Left forelimb (tissue), 1 donor: ENCODE measurements around the gene ZG16.

Experiments
- DNase-seq: peaks from one replicate; pipeline ENCODE4 v3.0.0-alpha.2; 2018; ENCODE audit warnings: low spot score

ZG16 gene

DNA sequence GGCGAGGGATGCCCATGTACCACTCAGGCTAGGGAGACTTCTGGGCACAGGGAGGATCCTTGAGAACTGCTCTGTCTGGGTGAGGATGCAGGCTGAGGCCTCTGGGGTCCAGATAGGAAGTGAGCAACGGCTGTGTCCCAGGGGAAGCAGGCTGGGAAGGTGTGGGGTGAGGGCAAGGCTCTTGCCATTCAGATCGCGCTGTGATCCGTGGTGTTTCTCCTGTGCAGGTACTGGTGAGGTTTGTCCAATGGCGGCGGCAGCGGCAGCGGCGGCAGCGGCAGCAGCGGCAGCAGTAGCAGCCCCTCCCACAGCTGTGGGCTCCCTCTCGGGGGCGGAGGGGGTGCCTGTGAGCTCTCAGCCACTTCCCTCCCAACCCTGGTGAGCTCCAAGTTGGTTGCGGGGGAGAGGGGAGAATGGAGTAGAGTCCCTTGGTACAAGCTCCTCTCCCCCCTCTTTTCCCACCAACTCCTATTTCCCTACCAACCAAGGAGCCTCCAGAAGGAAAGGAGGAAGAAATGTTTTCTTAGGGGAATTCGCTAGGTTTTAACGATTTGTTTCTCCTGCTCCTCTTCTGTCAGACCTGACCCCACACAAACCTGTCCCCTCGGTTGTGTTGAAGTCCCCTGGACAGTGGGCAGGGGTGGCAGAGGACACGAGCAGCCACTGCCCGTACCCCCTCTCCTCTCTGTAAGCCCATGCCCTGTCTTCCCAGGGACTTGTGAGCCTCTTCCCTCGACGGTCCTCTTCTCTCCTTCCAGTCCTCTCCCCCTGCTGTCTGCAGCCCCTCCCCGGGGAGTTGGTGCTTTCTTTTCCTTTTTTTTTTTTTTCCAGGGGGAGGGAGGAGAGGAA is 32.0 kb downstream of the ZG16 start:
- no peak for DNase-seq

DNA sequence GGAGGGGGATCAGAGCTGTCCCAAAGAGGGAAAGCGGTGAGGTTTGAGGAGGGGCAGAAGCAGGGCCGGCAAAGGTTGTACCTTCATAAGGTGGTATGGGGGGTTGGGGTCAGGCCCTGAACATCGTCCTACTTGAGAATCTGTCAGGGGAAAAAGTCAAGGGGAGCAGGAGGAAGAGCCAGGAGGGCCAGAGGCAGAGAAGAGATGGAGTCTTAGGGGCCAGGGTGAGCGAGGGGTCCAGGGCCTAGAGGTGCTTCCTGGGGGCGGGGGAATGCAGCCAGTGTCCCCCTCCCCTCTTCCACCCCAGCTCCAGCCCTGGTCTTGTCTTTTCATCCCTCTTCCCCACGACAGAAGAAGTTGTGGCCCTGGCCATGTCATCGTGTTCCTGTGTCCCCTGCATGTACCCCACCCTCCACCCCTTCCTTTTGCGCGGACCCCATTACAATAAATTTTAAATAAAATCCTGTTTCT is 32.7 kb downstream of the ZG16 start:
- DNase-seq = no peak

DNA sequence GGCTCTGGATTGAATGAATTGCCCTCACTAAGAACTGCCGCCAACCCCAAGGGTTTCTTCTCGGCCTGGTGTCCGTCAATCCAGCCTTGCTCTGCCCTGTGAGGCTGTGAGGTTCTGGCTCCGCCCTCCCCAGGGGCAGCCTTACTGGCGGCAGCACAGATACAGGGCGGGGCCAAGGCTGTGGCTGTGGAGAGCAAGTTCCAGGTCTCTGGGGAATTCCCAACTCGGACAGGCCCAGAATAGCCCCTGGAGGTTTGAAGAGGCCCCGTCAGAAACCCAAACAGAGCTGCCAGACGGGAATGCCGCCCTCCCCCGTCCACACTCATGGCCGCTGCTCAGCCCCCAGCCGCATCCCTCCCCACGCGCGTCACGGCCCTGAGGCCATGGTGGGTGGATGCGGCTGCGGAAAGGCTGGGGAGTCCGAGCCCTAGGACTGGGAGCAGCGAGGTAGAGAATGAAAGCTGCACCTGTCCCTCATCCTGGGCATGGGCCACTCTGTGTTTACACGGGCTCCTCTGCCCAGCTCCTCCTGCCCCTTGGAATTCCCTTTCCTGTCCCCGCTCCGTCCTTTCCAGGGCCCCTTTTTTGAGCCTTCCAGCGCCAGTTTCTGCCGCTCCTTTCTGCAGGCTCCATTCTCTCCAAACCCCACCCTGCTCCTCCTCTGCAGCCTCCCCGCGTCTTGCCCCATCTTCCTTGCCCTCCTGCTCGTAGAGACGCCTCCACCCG is 33.3 kb downstream of the ZG16 start:
- peak; percentile 87 for DNase-seq

DNA sequence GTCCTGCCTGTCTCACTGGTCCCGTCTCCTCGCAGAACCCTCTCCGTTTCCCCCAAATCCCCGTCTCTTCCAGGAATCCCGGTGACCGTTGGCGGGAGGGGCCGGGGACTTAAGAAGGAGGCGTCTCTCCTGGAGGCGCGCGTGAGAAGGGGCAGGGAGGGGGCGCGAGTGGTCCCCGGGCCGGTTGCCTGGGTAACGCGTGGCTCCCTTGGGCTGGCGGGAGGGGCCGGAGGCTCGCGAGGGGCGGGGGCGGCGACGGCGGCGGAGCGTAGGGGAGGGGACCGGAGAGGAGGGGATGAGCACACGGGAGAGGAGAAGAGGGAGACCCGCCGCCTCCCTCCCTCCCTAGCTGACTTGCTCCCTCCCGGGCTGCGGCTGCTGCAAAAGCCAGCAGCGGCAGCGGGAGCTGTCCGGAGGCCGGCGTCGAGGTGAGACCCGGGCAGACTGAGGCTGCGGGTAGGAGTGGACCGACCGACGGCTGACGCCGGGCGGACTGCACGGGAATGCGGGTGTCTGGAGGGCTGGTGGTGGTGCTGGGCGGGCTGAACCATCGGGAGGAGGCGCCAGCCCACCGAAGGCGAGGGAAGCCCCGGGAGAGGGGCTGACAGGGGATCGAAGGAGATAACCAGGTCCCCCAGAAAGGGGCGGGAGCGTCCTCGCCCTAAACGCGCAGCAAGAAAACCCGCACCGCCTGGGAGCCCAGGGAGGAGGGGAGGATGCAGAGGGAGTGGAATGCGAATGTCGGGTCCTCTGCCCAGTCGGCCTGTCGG is 34.0 kb downstream of the ZG16 start, which contains the start of gene PRRT2:
TSS of gene PRRT2 (plus strand) at position 298 of the 770 bp plus-strand sequence. CDS start 862 bp downstream, outside the sequence.
- DNase-seq = peak; percentile 90

DNA sequence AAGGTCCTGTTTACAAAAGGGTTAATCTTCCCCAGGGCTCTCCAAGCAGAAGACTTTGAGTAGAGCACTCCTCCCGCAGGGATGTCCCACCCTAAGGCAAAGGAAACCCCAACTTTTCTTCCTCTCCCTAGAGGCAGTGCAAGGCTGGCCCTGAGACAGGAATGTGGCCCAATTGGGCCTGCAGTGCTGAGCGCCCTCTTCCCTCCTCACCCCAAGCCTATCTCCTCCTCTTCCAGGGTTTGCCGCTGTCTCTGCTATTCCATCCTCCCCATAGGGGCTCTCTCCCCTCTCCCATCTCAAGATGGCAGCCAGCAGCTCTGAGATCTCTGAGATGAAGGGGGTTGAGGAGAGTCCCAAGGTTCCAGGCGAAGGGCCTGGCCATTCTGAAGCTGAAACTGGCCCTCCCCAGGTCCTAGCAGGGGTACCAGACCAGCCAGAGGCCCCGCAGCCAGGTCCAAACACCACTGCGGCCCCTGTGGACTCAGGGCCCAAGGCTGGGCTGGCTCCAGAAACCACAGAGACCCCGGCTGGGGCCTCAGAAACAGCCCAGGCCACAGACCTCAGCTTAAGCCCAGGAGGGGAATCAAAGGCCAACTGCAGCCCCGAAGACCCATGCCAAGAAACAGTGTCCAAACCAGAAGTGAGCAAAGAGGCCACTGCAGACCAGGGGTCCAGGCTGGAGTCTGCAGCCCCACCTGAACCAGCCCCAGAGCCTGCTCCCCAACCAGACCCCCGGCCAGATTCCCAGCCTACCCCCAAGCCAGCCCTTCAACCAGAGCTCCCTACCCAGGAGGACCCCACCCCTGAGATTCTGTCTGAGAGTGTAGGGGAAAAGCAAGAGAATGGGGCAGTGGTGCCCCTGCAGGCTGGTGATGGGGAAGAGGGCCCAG is 34.9 kb downstream of the ZG16 start:
- DNase-seq = no peak

DNA sequence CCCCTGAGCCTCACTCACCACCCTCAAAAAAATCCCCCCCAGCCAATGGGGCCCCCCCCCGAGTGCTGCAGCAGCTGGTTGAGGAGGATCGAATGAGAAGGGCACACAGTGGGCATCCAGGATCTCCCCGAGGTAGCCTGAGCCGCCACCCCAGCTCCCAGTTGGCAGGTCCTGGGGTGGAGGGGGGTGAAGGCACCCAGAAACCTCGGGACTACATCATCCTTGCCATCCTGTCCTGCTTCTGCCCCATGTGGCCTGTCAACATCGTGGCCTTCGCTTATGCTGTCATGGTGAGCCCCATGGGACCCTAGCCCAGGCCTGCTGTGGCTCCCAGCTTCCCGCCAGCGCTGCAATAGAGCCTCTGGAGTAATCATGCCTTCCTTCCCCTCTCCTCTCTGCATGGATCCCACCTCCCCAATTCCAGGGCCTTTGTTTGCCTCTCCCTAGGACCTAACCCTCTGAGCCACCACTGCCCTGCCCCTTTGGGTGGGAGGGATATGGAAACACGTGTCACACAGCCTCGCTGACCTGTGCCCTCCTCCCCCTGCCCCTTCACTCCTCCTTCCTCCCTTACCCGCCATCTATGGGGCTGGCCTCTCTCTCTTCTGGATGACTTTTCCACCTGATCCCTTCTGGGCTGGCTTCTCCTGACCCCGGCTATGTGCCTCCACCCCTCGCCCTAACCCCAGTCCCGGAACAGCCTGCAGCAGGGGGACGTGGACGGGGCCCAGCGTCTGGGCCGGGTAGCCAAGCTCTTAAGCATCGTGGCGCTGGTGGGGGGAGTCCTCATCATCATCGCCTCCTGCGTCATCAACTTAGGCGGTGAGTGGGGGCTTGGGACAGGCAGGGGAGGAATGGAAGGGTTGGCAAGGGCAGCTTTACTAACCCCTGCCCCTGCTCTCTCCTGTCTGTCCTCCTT is 35.8 kb downstream of the ZG16 start:
- no peak for DNase-seq

DNA sequence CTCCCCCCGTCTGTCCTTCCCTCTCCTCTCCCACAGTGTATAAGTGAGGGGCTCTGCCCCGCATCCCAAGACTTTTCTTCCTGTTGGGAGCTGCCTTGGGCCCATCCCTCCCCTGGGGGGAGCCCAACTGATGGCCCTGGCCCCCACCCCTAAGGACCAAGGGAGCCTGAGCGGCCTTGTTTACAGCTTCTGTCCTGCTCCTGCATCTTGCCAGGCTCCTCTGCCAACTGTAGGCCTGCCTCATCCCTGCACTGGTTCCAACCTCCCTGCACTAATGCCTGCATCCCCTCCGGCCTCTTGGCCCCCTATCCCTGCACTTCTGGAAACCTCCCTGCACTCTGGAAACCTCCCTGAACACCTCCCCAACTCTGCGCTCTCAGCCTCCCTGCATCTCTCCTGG is 36.5 kb downstream of the ZG16 start:
- no peak for DNase-seq

DNA sequence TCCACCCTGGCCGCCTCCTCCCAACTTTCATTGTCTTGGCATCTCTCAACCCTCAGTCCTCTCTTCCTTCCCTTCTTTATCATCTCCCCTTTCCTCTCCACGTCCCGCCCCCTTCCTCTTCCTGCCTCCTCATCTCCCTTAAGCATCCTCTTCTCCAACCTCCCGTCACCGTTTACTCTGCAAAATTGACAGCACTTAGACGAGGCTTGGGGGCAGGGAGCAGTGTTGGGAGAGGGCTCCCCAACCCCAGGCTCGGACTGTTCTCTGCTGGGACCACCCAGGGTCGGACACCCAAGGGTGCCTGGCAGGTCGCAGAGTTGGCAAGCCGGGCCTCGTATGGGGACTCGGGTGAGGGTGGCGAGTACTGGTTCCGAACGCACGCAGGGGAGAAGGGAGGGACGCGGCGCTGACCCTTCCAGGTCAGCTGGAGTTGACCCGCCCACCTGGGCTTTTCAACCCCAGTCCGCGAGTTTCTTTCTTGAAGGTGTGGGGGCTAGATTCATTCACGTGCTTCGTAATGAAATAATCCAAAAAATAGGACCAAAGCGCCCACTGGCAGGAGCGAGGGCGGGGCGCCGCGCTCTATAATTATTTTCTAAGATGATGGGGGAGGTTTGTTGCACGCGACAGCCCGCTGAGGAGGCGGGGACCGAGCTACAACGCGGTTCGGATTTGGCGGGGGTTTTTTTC is 37.1 kb downstream of the ZG16 start:
- no peak for DNase-seq

DNA sequence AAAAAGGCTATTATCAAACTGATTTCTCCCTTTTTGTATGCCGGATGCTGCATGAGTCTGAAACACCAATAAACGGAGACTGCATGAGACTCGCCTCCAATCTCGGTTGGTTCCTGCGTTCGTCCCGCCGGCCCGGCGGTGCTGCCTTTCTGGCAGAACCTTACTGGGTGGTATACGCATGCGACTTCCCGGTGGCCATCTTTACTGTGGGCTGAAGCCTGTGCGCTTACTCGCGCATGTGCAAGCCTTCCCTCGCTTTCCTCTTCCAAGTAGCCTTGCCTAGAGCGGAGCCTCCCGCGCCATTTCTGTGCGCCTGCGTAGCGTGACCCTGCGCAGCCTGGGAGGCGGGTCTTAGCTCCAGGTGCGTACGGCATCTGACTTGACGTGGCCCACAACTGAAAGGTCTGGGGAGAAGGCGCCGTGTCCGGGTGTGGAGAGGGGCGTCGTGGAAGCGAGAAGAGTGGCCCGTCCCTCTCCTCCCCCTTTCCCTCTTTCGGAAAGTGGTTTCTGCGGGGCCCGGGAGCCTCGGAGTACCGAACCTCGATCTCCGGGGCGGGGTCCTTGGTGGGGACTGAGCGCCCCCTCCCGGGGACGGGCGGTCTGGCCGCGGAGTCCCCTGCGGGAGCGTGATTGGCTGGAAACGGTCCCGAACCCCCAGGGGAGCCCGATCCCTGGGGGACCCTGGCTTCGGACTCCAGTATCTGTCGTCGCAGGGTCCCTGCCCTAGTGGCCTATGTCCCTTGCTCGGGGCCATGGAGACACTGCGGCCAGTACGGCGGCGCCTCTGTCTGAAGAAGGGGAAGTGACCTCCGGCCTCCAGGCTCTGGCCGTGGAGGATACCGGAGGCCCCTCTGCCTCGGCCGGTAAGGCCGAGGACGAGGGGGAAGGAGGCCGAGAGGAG is 38.0 kb downstream of the ZG16 start, which contains the start of gene PAGR1:
TSS of gene PAGR1 (plus strand) at position 360 of the 901 bp plus-strand sequence. CDS start at position 734, 374 bp downstream.
- peak; percentile 99 for DNase-seq

DNA sequence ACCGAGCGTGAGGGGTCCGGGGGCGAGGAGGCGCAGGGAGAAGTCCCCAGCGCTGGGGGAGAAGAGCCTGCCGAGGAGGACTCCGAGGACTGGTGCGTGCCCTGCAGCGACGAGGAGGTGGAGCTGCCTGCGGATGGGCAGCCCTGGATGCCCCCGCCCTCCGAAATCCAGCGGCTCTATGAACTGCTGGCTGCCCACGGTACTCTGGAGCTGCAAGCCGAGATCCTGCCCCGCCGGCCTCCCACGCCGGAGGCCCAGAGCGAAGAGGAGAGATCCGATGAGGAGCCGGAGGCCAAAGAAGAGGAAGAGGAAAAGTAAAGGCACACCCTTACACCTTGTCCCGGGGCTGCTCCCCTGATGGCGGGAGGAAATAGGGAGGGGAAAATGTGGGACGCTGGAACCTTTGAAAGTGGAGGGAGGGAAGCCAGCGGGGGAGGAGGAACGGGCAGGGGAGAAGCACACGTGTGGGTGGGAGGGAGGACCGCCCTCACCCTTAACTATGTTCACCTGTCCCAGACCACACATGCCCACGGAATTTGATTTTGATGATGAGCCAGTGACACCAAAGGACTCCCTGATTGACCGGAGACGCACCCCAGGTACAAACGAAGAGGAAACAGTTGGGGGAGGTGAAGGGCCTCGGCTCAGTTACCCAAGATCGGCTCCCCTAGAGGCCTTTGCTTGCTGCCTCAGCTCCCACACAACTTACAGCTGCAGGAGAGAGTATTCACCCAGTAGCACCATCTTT is 38.8 kb downstream of the ZG16 start:
- DNase-seq = no peak

DNA sequence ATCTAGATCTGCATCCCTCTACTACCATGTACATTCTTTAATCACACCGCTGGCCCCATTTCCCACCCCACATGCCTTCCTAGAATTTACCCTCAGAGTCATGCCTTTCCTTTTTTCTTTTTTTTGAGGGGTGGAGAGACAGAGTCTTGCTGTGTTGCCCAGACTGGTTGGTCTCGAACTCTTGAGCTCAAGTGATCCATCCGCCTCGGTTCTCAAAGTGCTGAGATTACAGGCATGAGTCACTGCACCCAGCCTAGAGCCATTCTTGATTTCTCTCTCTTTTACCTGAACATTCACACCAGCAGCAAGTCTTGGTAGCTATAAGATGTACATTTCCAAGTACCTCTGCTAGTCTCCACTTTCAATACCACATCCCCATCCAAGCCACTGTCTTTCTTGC is 40.0 kb downstream of the ZG16 start:
- no peak for DNase-seq

DNA sequence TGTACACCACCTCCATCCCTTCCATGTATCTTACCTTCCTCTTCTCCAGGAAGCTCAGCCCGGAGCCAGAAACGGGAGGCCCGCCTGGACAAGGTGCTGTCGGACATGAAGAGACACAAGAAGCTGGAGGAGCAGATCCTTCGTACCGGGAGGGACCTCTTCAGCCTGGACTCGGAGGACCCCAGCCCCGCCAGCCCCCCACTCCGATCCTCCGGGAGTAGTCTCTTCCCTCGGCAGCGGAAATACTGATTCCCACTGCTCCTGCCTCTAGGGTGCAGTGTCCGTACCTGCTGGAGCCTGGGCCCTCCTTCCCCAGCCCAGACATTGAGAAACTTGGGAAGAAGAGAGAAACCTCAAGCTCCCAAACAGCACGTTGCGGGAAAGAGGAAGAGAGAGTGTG is 41.5 kb downstream of the ZG16 start:
- DNase-seq = no peak

DNA sequence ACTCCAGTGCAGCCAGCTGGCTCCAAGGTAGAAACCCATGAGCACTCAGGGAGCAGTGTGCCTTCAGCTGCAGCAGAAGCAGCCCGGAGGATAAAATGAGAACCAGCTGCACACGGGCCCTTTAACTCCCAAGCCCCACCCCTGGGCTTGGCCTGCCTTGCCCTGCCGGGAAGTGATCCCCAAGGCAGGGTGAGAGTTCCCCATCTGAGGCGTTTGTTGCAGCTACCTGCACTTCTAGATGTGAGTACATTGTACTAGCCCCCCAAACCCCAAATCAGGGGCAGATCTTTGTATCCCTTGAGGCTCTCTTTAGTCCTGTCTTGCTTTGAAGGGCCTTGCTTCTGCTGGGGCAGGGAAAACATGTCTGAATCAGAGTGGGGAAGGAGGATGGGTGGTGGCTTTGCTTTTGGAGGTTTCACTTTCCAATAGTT is 42.2 kb downstream of the ZG16 start, which contains the start of gene MVP:
TSS of gene MVP (plus strand) at position 192 of the 431 bp plus-strand sequence. CDS start 10,088 bp downstream, outside the sequence.
- DNase-seq = peak; percentile 81

DNA sequence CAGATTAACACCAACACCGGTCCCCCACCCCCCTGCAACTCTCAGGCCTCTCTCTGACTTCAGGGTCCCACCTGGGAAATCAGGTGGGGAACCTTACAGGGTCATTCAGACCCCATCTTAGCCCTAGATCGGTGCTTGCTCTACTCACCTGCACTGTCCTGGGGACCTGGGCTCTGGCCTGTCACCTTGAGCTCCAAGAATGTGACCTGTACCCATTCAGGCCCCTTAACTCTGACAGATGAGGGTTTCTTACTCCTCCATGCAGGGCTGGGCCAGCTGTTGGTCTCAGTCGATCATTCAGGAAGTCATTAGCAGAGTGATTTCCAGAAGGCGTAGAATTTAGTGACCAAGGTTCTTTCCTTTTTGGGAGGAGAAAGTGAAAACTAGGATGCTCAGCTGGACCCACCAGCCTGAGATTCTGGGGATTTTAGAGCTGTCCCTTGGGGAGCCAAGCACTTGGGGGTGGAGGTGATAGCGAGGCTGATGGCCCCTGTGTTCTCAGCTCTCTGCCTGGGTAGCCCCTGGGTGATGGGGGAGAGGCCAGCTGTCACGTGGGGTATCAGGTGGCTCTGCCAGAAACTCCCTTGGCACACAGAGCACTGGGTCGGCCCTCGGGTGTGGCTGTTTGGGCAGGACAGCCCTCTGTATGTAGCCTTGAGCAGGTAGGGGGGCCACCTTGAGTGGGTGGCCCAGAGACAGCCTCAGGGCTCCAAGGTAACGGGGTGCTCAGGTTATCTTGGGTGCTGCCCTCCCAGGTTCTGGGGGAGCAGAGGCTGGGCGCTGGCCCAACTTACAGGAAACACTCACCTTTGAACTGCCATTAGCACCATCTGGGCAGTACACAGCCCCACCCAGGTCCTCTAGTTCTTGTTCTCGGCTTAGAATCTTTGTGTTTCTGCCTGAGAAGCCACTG is 42.9 kb downstream of the ZG16 start:
- DNase-seq = no peak

DNA sequence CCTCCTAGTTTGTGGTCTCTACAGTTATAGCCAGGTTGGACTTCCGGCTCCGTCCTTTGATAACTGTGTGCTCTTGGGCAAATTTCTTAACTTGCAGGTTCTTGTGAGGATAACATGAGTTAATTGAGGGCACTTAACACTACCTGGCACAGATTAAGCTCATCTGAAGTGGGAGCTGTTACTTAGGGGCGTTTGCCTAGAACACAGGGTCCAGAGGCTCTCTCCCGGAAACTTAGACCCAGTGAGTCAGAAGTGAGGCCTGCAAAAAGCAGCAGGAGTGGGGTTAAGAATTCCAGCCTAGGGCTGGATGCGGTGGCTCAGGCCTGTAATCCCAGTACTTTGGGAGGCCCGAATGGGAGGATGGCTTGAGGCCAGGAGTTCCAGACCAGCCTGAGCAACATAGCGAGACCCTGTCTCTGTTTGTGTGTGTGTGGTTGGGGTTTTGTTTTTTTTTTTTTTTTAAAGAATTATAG is 43.6 kb downstream of the ZG16 start:
- no peak for DNase-seq

DNA sequence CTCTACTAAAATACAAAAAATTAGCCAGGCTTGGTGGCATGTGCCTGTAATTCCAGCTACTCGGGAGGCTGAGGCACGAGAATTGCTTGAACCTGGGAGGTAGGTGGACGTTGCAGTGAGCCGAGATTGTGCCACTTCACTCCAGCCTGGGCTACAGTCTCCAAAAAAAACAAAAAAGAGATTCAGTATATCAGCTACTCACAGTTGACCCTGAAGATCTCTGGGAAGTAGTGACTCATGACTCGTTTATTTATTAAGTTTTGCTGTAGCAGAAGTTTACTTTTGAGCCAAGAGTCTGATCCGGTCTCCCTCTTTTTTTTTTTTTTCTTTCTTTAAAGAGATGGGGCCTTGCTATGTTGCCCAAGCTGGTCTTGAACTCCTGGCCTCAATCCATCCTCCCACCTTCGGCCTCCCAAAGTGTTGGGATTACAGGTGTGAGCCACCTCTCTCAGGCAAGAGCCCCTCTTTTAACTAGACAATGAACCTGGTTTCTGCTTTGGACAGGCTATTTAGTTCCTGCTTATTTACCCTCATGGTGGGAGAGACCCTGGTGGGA is 46.6 kb downstream of the ZG16 start:
- DNase-seq = no peak
